HCT116 (cell line): ENCODE measurements around the gene CRIP2. TPM values are rescaled to one million over a fixed set of nuclear protein-coding genes. Genes with fewer than 3 reads are reported as not detected.

Experiments used
- ATAC-seq: fragments of 200-7000 bp; cut with Tn5 transposase; 2 replicates; pipeline ENCODE4 v1.9.1; 2020; ENCODE audit warnings: mild to moderate bottlenecking, moderate library complexity
- BruUV-seq: library from RNA; stranded (reverse); fragments of 400-500 nt; replicated peaks from 2 replicates; lab custom pipeline; 2021; lab: Mats Ljungman, UMichigan
- CTCF ChIA-PET: fragments of 300-600 bp; sonication (Branson Sonifier 250); formaldehyde crosslinking; loops from one replicate; lab custom pipeline; 2021; ENCODE audit warnings: antibody characterized with exemption; lab: Charles Lee
- POLR2A ChIA-PET: fragments of 300-600, 350-600 bp; sonication (Branson Sonifier 250); formaldehyde crosslinking; loops from one replicate; lab custom pipeline; 2021; ENCODE audit warnings: antibody characterized with exemption; lab: Charles Lee
- RAD21 ChIA-PET, 2 experiments: fragments of 300-600 bp; sonication (Branson Sonifier 250); formaldehyde crosslinking; loops; one replicate each; lab custom pipeline; 2023; ENCODE audit warnings: low total read pairs in 2 of 2; ENCODE audit not compliant: uncharacterized antibody in 2 of 2, unreplicated experiment in 2 of 2, low non-redundant PET in 1 of 2; lab: Charles Lee
- DNase-seq: peaks from one replicate; pipeline ENCODE4 v3.0.0-alpha.2; 2010; ENCODE audit warnings: low read depth, low spot score
- H2AFZ ChIP-seq: fragments of 200-600 bp; shearing (Covaris generic), sonication (generic); 2 replicates; pipeline ENCODE4 v1.6.1; 2017; ENCODE audit warnings: low read depth, mixed run types, mixed read lengths, antibody characterized with exemption, low read length; ENCODE audit not compliant: poor library complexity, severe bottlenecking
- H3K27ac ChIP-seq: 2 replicates; pipeline ENCODE4 v1.5.1; 2012; ENCODE audit warnings: low read depth, low read length
- H3K27me3 ChIP-seq: fragments of 200-600 bp; sonication (generic); 2 replicates; pipeline ENCODE4 v1.6.1; 2016; ENCODE audit warnings: mixed run types, low read length, mixed read lengths; ENCODE audit not compliant: insufficient read depth
- H3K36me3 ChIP-seq, 2 experiments: fragments of 200-500 bp in 1 of 2; fragments of 200-600 bp in 1 of 2; sonication (Bioruptor generic) in 1 of 2; sonication (generic) in 1 of 2; 2 replicates each; pipeline versions ENCODE4 v1.5.1 to v1.6.1; 2014 to 2016; ENCODE audit warnings: low read length in 2 of 2, inconsistent platforms in 1 of 2, mixed read lengths in 1 of 2, mixed run types in 1 of 2; ENCODE audit not compliant: insufficient read depth in 2 of 2, control insufficient read depth in 1 of 2
- H3K4me1 ChIP-seq, 2 experiments: fragments of 200-600 bp in 1 of 2; sonication (generic) in 1 of 2; 2 replicates each; pipeline versions ENCODE4 v1.5.1 to v1.6.1; 2012 to 2017; ENCODE audit warnings: low read length in 2 of 2, inconsistent platforms in 1 of 2, mild to moderate bottlenecking in 1 of 2, mixed read lengths in 1 of 2, mixed run types in 1 of 2, moderate library complexity in 1 of 2; ENCODE audit not compliant: insufficient read depth in 2 of 2, control insufficient read depth in 1 of 2
- H3K4me2 ChIP-seq: fragments of 200-600 bp; sonication (generic); 2 replicates; pipeline ENCODE4 v1.6.1; 2017; ENCODE audit warnings: mixed run types, low read length, mixed read lengths
- H3K4me3 ChIP-seq, 2 experiments: fragments of 200-600 bp in 1 of 2; sonication (generic) in 1 of 2; replicated peaks in 1 of 2; 2 replicates each; pipeline ENCODE4 v1.5.1; 2011 to 2016; ENCODE audit warnings: low read length in 2 of 2, control low read depth in 1 of 2, low read depth in 1 of 2, mild to moderate bottlenecking in 1 of 2, mixed read lengths in 1 of 2, mixed run types in 1 of 2
- H3K79me2 ChIP-seq: fragments of 200-600 bp; sonication (generic); 2 replicates; pipeline ENCODE4 v1.6.1; 2017; ENCODE audit warnings: mild to moderate bottlenecking, mixed run types, low read length, moderate library complexity, mixed read lengths; ENCODE audit not compliant: insufficient read depth
- H3K9ac ChIP-seq: fragments of 200-600 bp; sonication (generic); 2 replicates; pipeline ENCODE4 v1.6.1; 2016; ENCODE audit warnings: low read length, mixed read lengths
- H3K9me2 ChIP-seq: fragments of 200-600 bp; sonication (generic), shearing (Covaris generic); 2 replicates; pipeline ENCODE4 v1.6.1; 2017; ENCODE audit warnings: mixed run types, mild to moderate bottlenecking, moderate library complexity; ENCODE audit not compliant: insufficient read depth
- H3K9me3 ChIP-seq, 2 experiments: fragments of 200-500 bp in 1 of 2; fragments of 200-600 bp in 1 of 2; sonication (Bioruptor generic) in 1 of 2; sonication (generic) in 1 of 2; 2 replicates each; pipeline ENCODE4 v1.6.1; 2014 to 2017; ENCODE audit warnings: low read length in 2 of 2, mixed read lengths in 2 of 2, inconsistent platforms in 1 of 2, low read depth in 1 of 2, mild to moderate bottlenecking in 1 of 2, mixed run types in 1 of 2, moderate library complexity in 1 of 2; ENCODE audit not compliant: control insufficient read depth in 1 of 2, insufficient read depth in 1 of 2
- H4K20me1 ChIP-seq: fragments of 200-600 bp; sonication (generic), shearing (Covaris generic); 2 replicates; pipeline ENCODE4 v1.6.1; 2017; ENCODE audit warnings: mixed run types, mild to moderate bottlenecking, moderate library complexity; ENCODE audit not compliant: insufficient read depth
- ATF3 ChIP-seq: IDR thresholded peaks from 2 replicates; pipeline ENCODE4 v1.6.1; 2012
- CEBPB ChIP-seq: IDR thresholded peaks from 2 replicates; pipeline ENCODE4 v1.6.1; 2012; ENCODE audit warnings: low read depth
- CTCF ChIP-seq, 3 experiments: fragments of 200-600 bp in 1 of 3; sonication (generic) in 1 of 3; IDR thresholded peaks in 2 of 3; conservative IDR thresholded peaks in 1 of 3; 2 replicates each; pipeline ENCODE4 v1.5.1; 2012 to 2017; ENCODE audit warnings: low read depth in 2 of 3, low read length in 2 of 3, antibody characterized with exemption in 1 of 3, borderline replicate concordance in 1 of 3, control low read depth in 1 of 3, mild to moderate bottlenecking in 1 of 3, mixed read lengths in 1 of 3, mixed run types in 1 of 3, moderate library complexity in 1 of 3; ENCODE audit not compliant: insufficient read depth in 1 of 3
- EGR1 ChIP-seq: IDR thresholded peaks from 2 replicates; pipeline ENCODE4 v1.6.1; 2012; ENCODE audit warnings: low read depth
- EZH2phosphoT487 ChIP-seq: fragments of 200-600 bp; IDR thresholded peaks from 2 replicates; pipeline ENCODE4 v1.6.1; 2018; ENCODE audit warnings: antibody characterized with exemption, borderline replicate concordance
- FOSL1 ChIP-seq: IDR thresholded peaks from 2 replicates; pipeline ENCODE4 v1.6.1; 2012; ENCODE audit warnings: low read depth
- JUND ChIP-seq: IDR thresholded peaks from 2 replicates; pipeline ENCODE4 v1.6.1; 2012
- MAX ChIP-seq: IDR thresholded peaks from 2 replicates; pipeline ENCODE4 v1.6.1; 2012
- POLR2A ChIP-seq: IDR thresholded peaks from 2 replicates; pipeline ENCODE4 v1.7.0; 2011; ENCODE audit warnings: borderline replicate concordance; ENCODE audit not compliant: insufficient read depth, insufficient read length; ENCODE audit errors: extremely low read depth
- POLR2AphosphoS5 ChIP-seq: IDR thresholded peaks from 2 replicates; pipeline ENCODE4 v1.6.1; 2011; ENCODE audit warnings: mild to moderate bottlenecking, low read depth, low read length, moderate library complexity
- RAD21 ChIP-seq: IDR thresholded peaks from 2 replicates; pipeline ENCODE4 v1.6.1; 2012; ENCODE audit warnings: low read depth, mild to moderate bottlenecking
- SP1 ChIP-seq: IDR thresholded peaks from 2 replicates; pipeline ENCODE4 v1.6.1; 2012; ENCODE audit warnings: low read depth
- SRF ChIP-seq: IDR thresholded peaks from 2 replicates; pipeline ENCODE4 v1.6.1; 2012; ENCODE audit warnings: low read depth
- TCF7L2 ChIP-seq: IDR thresholded peaks from 2 replicates; pipeline ENCODE4 v1.7.0; 2011; ENCODE audit warnings: borderline replicate concordance, inconsistent platforms; ENCODE audit not compliant: insufficient read depth, insufficient read length; ENCODE audit errors: extremely low read depth
- YY1 ChIP-seq: IDR thresholded peaks from 2 replicates; pipeline ENCODE4 v1.6.1; 2011; ENCODE audit warnings: low read length, low read depth, moderate library complexity, mild to moderate bottlenecking; ENCODE audit not compliant: insufficient replicate concordance; ENCODE audit errors: extremely low read depth
- ZFX ChIP-seq: fragments of 450-650 bp; IDR thresholded peaks from 2 replicates; pipeline ENCODE4 v1.6.1; 2017
- ZNF274 ChIP-seq: fragments of 200-500 bp; sonication (Bioruptor generic); IDR thresholded peaks from 2 replicates; pipeline ENCODE4 v1.6.1; 2014; ENCODE audit warnings: mild to moderate bottlenecking, low read depth, low read length, inconsistent platforms
- intact Hi-C: fragments of 100-400 bp; cut with micrococcal nuclease; formaldehyde crosslinking; loops from 2 replicates; pipeline ENCODE4 v1.10.0; 2022
- total RNA-seq: library from RNA; stranded (reverse); gene quantifications from one replicate; pipeline ENCODE4 v1.2.1, GENCODE V29; 2021; ENCODE audit not compliant: unreplicated experiment

Gene CRIP2
- total RNA-seq, 1 experiment from 2014 or later: 31.1 TPM

- H3K36me3 ChIP-seq: no peaks in the 10 kb centered on the region
- ChIA-PET POLR2A (no interaction called here), RAD21 (no interaction called here), CTCF (no interaction called here)
- no peak overlapping the region for H3K4me3 ChIP-seq
- peaks cover 37 to 89% of the 10 kb centered on the region in 2 experiments for H3K4me1 ChIP-seq
- no TSS peak for BruUV-seq
- no peaks in the 10 kb centered on the region for H3K9me2 ChIP-seq
- intact Hi-C loops: no loop called here
- no peak overlapping the region for H2AFZ ChIP-seq
- no peaks in the 10 kb centered on the region for H4K20me1 ChIP-seq
- peaks cover 5% of the 10 kb centered on the region; the same call in 1 of the 2 replicates for H3K79me2 ChIP-seq
- DNase-seq: no peak
- no peak overlapping the region for H3K9ac ChIP-seq
- H3K27ac ChIP-seq: no peak overlapping the region; the same call in 1 of the 2 replicates
- no peak overlapping the region for H3K4me2 ChIP-seq
- H3K27me3 ChIP-seq: no peaks in the 10 kb centered on the region
- TF ChIP-seq CEBPB (no peak), POLR2A (no peak)
- ATAC-seq: no peak
- H3K9me3 ChIP-seq: no peaks in the 10 kb centered on the region
Measured at GRCh38 chr14:105484069-105484996, 9.7 kb downstream of the CRIP2 start.

GRCh38 chr14:105484997-105485393, 10.4 kb downstream of the CRIP2 start:
- TF ChIP-seq POLR2A: no peak
- TF ChIP-seq RAD21: no peak
- TF ChIP-seq FOSL1: no peak
- TF ChIP-seq CEBPB: no peak
- no peak for TF ChIP-seq JUND
- no peak for TF ChIP-seq SRF
- TF ChIP-seq CTCF (IDR thresholded peaks at IDR 0.05 in 2 of 3, conservative IDR thresholded peaks at IDR 0.05 in 1 of 3; ENCODE audit: borderline replicate concordance in 1 of 3, insufficient read depth in 1 of 3, low read depth in 2 of 3, low read length in 2 of 3): no peak
- no peak for TF ChIP-seq EZH2phosphoT487
- TF ChIP-seq ZNF274: no peak
- no peak for TF ChIP-seq MAX
- TF ChIP-seq SP1: no peak
- TF ChIP-seq YY1: no peak
- no peak for TF ChIP-seq POLR2AphosphoS5
- no peak for TF ChIP-seq ZFX
- TF ChIP-seq TCF7L2: no peak
- no peak for TF ChIP-seq ATF3
- TF ChIP-seq EGR1: no peak
- no peak overlapping the region for H3K4me3 ChIP-seq
- DNase-seq: no peak
- no peaks in the 10 kb centered on the region for H3K9me3 ChIP-seq
- no peak overlapping the region for H3K4me2 ChIP-seq
- H3K4me1 ChIP-seq: peaks cover 38 to 93% of the 10 kb centered on the region in 2 experiments
- intact Hi-C loops: no loop called here
- ChIA-PET CTCF (no interaction called here), POLR2A (no interaction called here), RAD21 (no interaction called here)
- H2AFZ ChIP-seq: no peak overlapping the region
- no peaks in the 10 kb centered on the region for H4K20me1 ChIP-seq
- no peak for ATAC-seq
- H3K27ac ChIP-seq: no peak overlapping the region; the same call in 1 of the 2 replicates
- H3K9me2 ChIP-seq: no peaks in the 10 kb centered on the region
- no TSS peak for BruUV-seq
- peaks cover 5% of the 10 kb centered on the region; the same call in 1 of the 2 replicates for H3K79me2 ChIP-seq
- no peaks in the 10 kb centered on the region for H3K36me3 ChIP-seq
- no peaks in the 10 kb centered on the region for H3K27me3 ChIP-seq
- H3K9ac ChIP-seq: no peak overlapping the region
